AML-193 (cell line): ENCODE results near the gene CLASP1.
"Not testable (repeated sequence)": the region's sequence is repeated elsewhere in the genome, so short reads cannot be mapped to it uniquely, and the experiment has no call there.

Experiments
- DNase-seq, 2 experiments: peaks; one replicate each; lab custom pipeline; 2025; lab: John Stamatoyannopoulos, UW

CLASP1 gene

DNA sequence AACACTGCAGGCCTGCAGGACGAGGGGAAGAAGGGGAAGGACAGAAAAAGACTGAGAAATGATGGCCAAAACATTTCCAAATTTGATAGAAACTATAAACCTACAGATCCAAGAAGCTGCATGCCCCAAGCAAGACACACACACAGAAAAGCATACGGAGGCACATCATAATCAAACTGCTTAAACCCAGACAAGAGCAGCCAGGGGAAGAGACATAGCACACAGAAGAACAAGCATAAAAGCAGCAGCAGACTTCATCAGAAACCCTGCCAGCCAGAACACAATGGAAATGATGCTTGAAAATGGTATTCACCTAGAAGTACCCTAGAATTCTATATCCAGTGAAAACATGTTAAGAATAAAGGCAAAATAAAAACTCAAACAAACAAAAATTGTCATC is 175.8 kb downstream of the CLASP1 start:
- DNase-seq = no peak

GRCh38 chr2:121472470-121472993 is 176.7 kb downstream of the CLASP1 start:
- DNase-seq = no peak

DNA sequence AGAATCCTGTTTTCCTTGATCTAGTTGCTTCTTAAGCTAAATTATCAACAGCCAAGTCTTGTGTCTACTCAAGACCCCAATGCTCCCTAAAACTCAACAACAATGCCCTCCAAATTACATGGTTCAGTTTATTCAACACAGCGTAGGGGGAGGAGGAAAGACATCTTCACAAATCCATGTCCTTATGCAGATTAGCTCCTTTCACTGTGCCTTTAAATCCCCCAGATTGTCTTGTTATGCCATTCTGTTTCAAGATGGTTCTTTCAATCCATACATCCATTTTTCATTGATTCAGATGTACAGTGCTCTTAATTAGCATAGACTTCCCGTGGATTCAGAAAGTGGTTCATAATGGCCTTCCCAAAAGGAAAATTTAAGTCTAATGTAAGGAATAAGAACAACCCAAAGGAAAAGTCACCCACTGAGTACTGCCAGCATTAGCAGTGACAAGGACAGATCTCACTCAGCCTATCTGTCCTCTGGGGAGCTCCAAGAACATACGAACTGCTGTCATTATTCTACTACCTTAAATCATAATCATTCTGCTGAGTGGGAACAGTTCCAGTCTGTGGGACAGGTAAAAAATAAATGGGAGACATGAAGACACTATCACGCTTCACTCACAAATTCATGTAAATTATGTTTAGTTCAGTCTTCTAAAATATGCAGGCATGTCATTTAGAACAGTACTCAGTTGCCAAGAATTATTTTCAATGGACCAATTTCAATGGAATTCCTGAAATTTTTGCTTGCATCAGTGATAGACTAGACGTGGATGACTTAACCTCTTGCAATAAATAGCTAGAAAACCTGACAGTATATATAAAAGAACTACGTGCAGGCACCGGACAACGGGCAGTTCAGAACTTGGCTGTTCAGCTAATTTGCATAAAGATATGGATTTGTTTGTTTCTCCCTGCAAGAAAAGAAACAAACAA is 177.5 kb downstream of the CLASP1 start:
- DNase-seq = no peak

DNA sequence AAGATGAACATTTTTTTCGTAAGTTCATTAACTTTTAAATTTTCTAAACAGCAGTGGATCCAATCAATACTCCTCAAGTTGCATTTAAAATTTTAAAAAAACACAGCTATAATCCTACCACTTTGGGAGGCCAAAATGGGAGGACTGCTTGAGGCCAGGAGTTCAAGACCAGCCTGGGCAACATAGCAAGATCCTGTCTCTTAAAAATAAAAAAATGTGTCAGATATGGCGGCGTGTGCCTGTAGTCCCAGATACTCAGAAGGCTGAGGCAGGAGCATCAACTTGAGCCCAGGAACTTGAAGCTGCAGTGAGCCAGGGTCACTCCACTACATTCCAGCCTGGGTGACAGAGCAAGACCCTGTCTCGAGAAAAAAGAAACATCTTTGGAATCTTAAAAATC is 178.3 kb downstream of the CLASP1 start:
- DNase-seq = no peak

- DNase-seq = no peak
These were observed 179.9 kb downstream of the CLASP1 start for GRCh38 chr2:121469356-121469755.

DNA sequence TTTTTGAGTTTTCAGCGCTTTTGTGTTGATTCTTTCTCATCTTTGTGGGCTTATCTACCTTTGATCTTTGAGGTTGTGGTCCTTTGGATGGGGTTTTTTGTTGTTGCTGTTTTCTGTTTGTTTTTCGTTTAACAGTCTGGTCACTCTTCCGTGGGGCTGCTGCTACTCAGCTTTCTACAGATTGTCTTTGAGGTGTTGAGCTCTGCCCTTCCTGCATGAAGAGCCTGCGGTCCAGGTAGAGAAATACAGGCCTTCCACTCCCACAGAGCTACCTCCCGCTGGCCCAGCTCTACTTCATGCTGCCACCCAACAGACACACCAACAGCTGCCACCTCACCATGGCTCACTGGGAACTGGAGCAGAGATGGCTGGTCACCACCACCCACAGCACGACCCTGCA is 180.3 kb downstream of the CLASP1 start:
- DNase-seq = no peak

GRCh38 chr2:121459291-121459690 is 190.0 kb downstream of the CLASP1 start:
- no peak for DNase-seq

- DNase-seq = no peak
These were observed 192.9 kb downstream of the CLASP1 start for GRCh38 chr2:121456325-121456724.

GRCh38 chr2:121455446-121455845 is 193.8 kb downstream of the CLASP1 start:
- DNase-seq = no peak

GRCh38 chr2:121454549-121455090 is 194.6 kb downstream of the CLASP1 start:
- DNase-seq = no peak

- DNase-seq = no peak
These were observed 197.9 kb downstream of the CLASP1 start for GRCh38 chr2:121451398-121451797.

DNA sequence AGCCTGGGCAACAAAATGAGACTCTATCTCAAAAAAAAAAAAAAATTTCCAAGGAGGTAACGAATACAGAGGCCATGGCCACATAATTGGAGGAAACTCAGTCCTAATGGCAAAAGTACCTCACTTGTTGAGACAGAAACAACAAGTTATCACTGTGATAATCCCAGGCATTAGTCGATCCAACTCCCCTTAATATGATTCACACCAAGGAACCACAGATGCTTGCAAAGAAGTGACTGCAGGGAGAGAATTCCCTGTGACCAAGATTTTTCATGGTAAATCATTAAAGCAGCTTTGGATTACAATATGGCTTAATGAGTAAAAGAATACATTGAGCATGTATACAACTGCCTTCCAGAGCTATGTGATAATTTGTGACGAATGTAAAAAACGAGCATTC is 199.0 kb downstream of the CLASP1 start:
- DNase-seq = no peak

DNA sequence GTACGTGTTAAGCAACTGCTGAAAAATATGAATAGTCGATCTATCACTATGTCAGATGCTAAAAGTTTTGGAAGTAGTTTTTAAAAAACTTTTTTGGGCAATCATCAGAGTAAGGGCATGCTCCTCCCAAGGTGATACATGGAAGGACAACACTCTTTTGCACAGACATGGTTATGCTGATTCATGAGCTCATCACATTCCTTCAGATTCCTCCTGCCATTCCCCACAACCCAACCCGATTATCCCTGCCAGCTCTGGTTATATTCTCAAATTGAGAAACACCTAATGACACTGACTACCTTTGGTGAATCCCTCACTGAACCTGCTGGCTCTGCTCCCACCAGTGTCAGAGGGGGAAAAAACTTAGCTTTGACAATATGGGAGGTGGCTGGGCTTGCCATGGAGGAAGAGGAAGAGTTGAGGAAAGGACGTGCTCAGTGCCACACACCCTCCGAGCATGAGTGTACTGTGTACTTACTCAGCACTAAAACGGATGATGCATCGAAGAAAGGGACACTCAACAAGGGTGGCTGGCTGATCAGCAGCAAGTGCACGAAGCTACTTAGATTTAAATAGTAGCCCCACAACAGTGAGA is 202.5 kb downstream of the CLASP1 start:
- DNase-seq = no peak

DNA sequence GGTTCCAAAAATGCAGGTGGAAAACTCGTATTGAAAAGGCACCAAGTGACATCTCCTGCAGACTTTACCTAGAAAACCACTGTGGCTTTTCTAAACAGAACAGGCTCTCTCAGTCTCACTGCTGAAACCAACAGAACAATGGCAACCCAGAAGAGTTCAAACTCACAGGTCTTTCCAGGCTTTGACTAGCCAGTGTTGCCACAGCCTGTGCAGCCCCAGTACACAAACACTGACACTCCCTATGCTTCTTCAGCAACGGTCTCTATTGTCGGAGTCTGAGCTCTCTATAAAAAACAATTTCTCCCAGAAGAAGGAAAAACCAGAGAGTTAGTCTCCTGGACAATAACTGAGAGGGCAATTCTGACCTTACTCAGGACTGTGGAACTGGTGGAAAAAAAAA is 206.4 kb downstream of the CLASP1 start:
- DNase-seq = no peak

- DNase-seq = not testable (repeated sequence)
These were observed 211.0 kb downstream of the CLASP1 start for GRCh38 chr2:121438290-121438689.

- no peak for DNase-seq
These were observed 212.3 kb downstream of the CLASP1 start for GRCh38 chr2:121436918-121437317.

- DNase-seq = no peak
These were observed 213.5 kb downstream of the CLASP1 start for GRCh38 chr2:121435790-121436189.

GRCh38 chr2:121431214-121431613 is 218.0 kb downstream of the CLASP1 start:
- DNase-seq = no peak

DNA sequence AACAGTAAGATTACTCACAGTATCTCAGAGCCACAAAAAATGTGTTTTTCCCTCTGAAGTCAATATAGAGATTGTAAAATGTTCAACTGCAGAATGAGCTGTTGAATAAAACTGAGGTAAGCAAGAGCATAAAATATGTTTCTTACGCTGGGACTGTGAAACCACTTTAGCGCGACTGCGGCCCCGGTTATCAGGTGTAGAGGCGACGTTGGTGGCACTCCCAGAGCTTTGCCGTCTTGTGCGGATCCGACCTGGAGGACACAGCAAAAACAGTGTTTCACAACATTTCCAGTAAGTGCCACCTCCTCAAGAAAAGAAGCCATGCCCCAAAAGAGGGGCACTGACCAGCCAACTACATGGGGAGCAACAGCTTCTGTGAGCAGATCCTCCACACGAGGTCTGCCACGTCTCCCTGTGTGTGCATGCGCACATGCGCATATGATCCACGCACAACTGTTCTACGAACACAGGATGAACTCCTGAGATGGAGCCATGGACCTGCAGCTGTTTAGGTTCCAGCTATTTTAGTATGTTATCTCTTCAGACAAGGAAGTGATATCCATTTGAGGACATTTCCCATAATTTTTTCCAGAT is 219.2 kb downstream of the CLASP1 start:
- DNase-seq = no peak

GRCh38 chr2:121429119-121429903 is 220.0 kb downstream of the CLASP1 start:
- no peak for DNase-seq

DNA sequence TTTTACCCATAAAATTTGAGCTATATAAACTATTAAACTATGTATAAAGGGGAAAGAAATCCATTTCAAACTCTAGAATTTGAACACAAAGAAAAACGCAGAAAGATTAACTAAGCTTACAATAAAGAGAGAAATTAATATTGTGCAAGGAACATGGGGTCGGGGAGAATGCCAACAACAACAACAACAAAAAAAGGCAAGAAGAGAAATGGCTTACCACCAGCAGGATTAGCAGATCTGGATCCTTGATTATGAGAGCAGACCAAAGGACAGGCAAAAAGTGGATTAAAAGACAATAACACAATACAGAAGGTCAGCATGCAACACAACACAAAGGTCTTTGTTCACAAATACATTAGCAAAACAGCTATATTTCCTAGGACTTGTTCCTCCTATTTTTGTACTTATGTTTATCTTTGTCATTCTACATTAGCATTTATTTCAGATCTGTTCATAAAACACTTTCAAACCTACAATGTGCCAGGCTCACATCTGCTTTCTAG is 222.0 kb downstream of the CLASP1 start:
- DNase-seq = no peak

- DNase-seq = no peak
These were observed 228.8 kb downstream of the CLASP1 start for GRCh38 chr2:121420486-121420885.
